Measurements from ENCODE around the gene FBXO48. TPM values are rescaled to one million over a fixed set of nuclear protein-coding genes. Genes with fewer than 3 reads are reported as not detected.

The FBXO48 gene
- total RNA-seq (2021; fragmentation: NEBNext Ultra II Directional; extraction: Animal tissue kit (Norgen Biotek cat#: 25700)): 1.1 TPM in 2 replicates
- polyA plus RNA-seq (2011; rRNA removed): 1.1 and 1.5 TPM in 2 replicates
- 1.5 TPM for polyA plus RNA-seq (2011; cell fraction: cytosol; rRNA removed)
- polyA plus RNA-seq (2011; cell fraction: nucleus; rRNA removed): 0.66 TPM
- polyA plus RNA-seq (2012, experiment 1 of 2): 0.59 to 1.1 TPM (median 0.66 TPM) in 4 replicates
- 0.07 TPM for polyA plus RNA-seq (2012, experiment 2 of 2)
- polyA plus RNA-seq (2013, experiment 1 of 2): 1.4 TPM
- polyA plus RNA-seq (2013, experiment 2 of 2): 0.99 TPM
- polyA minus RNA-seq (2011; rRNA and poly(A)+ RNA removed): 1.3 and 1.4 TPM in 2 replicates
- polyA minus RNA-seq (2011; cell fraction: cytosol; rRNA and poly(A)+ RNA removed): 0.44 TPM
- 1.3 TPM for polyA minus RNA-seq (2011; cell fraction: nucleus; rRNA and poly(A)+ RNA removed)
- long read RNA-seq, experiment 1, partial matches to known transcripts: 0 of 1 reads
- long read RNA-seq, experiment 1, other reads (novel, unspliced or antisense): 1 of 1 reads
- long read RNA-seq, experiment 2, full-length matches to known transcripts: 1 of 1 reads
- long read RNA-seq, experiment 2, partial matches to known transcripts: 0 of 1 reads
- long read RNA-seq, experiment 2, other reads (novel, unspliced or antisense): 0 of 1 reads

GRCh38 chr2:68467077-68467960 lies at the start of gene FBXO48, which contains the start of gene APLF:
TSS of gene FBXO48 (minus strand) at chr2:68467294. CDS start at chr2:68465145, 2,149 bp downstream.
TSS of gene APLF (plus strand) at chr2:68467585. CDS start at chr2:68467732, 147 bp downstream.
- Histone ChIP-seq H3K27ac (ENCODE audit: low read depth, low read length) (peak within 1 kb of the TSS; percentile 90), H3K23me2 (ENCODE audit: low read depth, low read length) (peaks cover 2% of the 10 kb centered on the region; the same call in 1 of the 2 replicates), H2BK12ac (ENCODE audit: low read depth, low read length) (no peak within 1 kb of the TSS), H4K5ac (ENCODE audit: insufficient read length, low read depth, low read length) (peak within 1 kb of the TSS; percentile 92), H2BK5ac (ENCODE audit: low read depth, low read length) (peak within 1 kb of the TSS; percentile 26; the same call in 1 of the 2 replicates), H3K4ac (replicated peaks; ENCODE audit: insufficient read length, low read depth, low read length) (no peak within 1 kb of the TSS), H3K9ac (replicated peaks in 1 of 4; ENCODE audit: extremely low read depth in 1 of 4, low read depth in 3 of 4, low read length in 3 of 4) (peak within 1 kb of the TSS; percentile 76 to 92 (median 82)), H2BK20ac (ENCODE audit: low read length) (no peak within 1 kb of the TSS), H3K14ac (ENCODE audit: insufficient read length) (no peak within 1 kb of the TSS), H3K4me2 (ENCODE audit: insufficient read depth in 1 of 2, low read depth in 2 of 2, low read length in 2 of 2) (peak within 1 kb of the TSS; percentile 80), H4K8ac (ENCODE audit: extremely low read depth, insufficient read depth, low read length) (peak within 1 kb of the TSS; percentile 94; the same call in 1 of the 2 replicates), H4K20me1 (replicated peaks in 1 of 2; ENCODE audit: control insufficient read depth in 1 of 2, insufficient read depth in 2 of 2, low read length in 2 of 2) (no peaks in the 10 kb centered on the region), H3K27me3 (replicated peaks in 1 of 4; ENCODE audit: control insufficient read depth in 3 of 4, extremely low read depth in 1 of 4, insufficient read depth in 3 of 4, low read length in 3 of 4) (no peaks in the 10 kb centered on the region), H4K91ac (replicated peaks; ENCODE audit: insufficient read length, low read length) (peak within 1 kb of the TSS; percentile 83), H3K56ac (replicated peaks; ENCODE audit: insufficient read length, low read depth, low read length) (peak within 1 kb of the TSS; percentile 48), H2BK120ac (replicated peaks; ENCODE audit: low read depth, low read length) (no peak within 1 kb of the TSS), H3K36me3 (ENCODE audit: control insufficient read depth in 2 of 4, insufficient read depth in 4 of 4, low read length in 3 of 4) (no peaks in the 10 kb centered on the region), H3K79me1 (ENCODE audit: low read depth, low read length) (no peaks in the 10 kb centered on the region), H2AFZ (ENCODE audit: low read length) (peak within 1 kb of the TSS; percentile 97), H3K4me1 (replicated peaks in 1 of 4; ENCODE audit: control insufficient read depth in 3 of 4, insufficient read depth in 4 of 4, low read length in 3 of 4) (no peaks in the 10 kb centered on the region; a peak in 1 of 7 replicates), H3K23ac (ENCODE audit: insufficient read length) (no peak within 1 kb of the TSS), H3K9me3 (ENCODE audit: insufficient read depth in 2 of 2, low read depth in 1 of 2, low read length in 1 of 2) (no peaks in the 10 kb centered on the region), H2AK5ac (ENCODE audit: low read depth, low read length) (no peak within 1 kb of the TSS), H2BK15ac (ENCODE audit: low read length) (no peak within 1 kb of the TSS), H3K4me3 (ENCODE audit: extremely low read depth in 1 of 4, insufficient read depth in 2 of 4, low read depth in 3 of 4, low read length in 4 of 4) (peak within 1 kb of the TSS; percentile 84 to 95 (median 94)), H3K79me2 (ENCODE audit: control insufficient read depth in 1 of 2, insufficient read depth in 2 of 2, low read length in 2 of 2) (peaks cover 0 to 8% of the 10 kb centered on the region in 2 experiments; a peak in 1 of 4 replicates), H3K18ac (ENCODE audit: extremely low read depth, low read length) (peak within 1 kb of the TSS; percentile 81; the same call in 1 of the 2 replicates)
- WGBS, 2 experiments (ENCODE audit: extremely low coverage in 1 of 2, insufficient coverage in 1 of 2, insufficient read length in 1 of 2, insufficient replicate concordance in 2 of 2, low coverage in 1 of 2, low lambda C conversion rate in 2 of 2, missing lambda C conversion rate in 1 of 2): 2% methylated on average over 64 of the region's 82 CpGs; no CpG with 5 or more reads in 1 of the 2 experiments
- ChIA-PET CTCF (ENCODE audit: partially characterized antibody) (interaction anchor here (0.7 to 5.8 kb wide), 16 partner anchors 20 to 476 kb away, joined by 3 to 46 read pairs (median 3); no protein-coding TSS in a partner anchor), POLR2A (ENCODE audit: partially characterized antibody) (interaction anchor here (0.8 to 2.1 kb wide), 7 partner anchors 139 to 440 kb away, joined by 3 to 8 read pairs (median 3); partner anchors contain the start of genes PNO1 and PROKR1)
- FAIRE-seq (no peak), DNase-seq (ENCODE audit: low read depth in 1 of 2, low spot score in 2 of 2) (peak; percentile 91 to 92)
- TF ChIP-seq KDM5A (IDR thresholded peaks at IDR 0.05; ENCODE audit: low read length) (0 out of 2 replicates have a peak, but pooled peaks have one; percentile 32), EZH2 (IDR thresholded peaks at IDR 0.05; ENCODE audit: low read depth, low read length, severe bottlenecking) (no peak), CTBP2 (IDR thresholded peaks at IDR 0.05; ENCODE audit: borderline replicate concordance, insufficient read depth, insufficient read length, low read length) (peak; percentile 50)
